OCI-LY3 (cell line): Measurements from ENCODE around the gene HECTD4.

Experiments used
- EZH2phosphoT487 ChIP-seq: fragments of 200-600 bp; shearing (Covaris generic); IDR thresholded peaks from 2 replicates; pipeline ENCODE4 v1.6.1; 2018; ENCODE audit warnings: antibody characterized with exemption, mixed run types, low read depth
- TF ChIP-seq, protein P1 (sequence below): fragments of 200-600, 300-600 bp; sonication (generic); IDR thresholded peaks from 2 replicates; pipeline ENCODE4 v1.5.1; 2014; ENCODE audit warnings: antibody characterized with exemption, low read length, low read depth

DNA sequence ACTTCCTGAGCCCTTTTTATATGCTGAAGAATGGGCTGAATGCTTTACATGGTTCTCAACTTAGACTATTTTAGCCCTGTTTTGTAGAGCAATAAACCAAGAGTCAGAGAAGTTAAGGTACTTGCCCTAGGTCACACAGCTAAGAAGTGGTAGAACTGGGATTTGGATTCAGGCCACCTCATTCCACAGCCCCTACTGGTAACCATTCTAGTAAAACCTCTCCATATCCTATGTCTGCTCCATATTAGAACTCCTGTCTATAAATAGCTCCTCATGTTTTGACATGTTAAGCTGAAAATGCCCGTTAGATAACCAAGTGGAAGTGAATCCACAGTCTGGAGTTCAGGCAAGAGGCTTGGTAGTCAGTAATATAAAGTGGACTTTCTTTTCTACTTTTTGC lies 111.6 kb downstream of the HECTD4 start:
- TF ChIP-seq, protein P1, sequence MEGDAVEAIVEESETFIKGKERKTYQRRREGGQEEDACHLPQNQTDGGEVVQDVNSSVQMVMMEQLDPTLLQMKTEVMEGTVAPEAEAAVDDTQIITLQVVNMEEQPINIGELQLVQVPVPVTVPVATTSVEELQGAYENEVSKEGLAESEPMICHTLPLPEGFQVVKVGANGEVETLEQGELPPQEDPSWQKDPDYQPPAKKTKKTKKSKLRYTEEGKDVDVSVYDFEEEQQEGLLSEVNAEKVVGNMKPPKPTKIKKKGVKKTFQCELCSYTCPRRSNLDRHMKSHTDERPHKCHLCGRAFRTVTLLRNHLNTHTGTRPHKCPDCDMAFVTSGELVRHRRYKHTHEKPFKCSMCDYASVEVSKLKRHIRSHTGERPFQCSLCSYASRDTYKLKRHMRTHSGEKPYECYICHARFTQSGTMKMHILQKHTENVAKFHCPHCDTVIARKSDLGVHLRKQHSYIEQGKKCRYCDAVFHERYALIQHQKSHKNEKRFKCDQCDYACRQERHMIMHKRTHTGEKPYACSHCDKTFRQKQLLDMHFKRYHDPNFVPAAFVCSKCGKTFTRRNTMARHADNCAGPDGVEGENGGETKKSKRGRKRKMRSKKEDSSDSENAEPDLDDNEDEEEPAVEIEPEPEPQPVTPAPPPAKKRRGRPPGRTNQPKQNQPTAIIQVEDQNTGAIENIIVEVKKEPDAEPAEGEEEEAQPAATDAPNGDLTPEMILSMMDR = no peak
- no peak for TF ChIP-seq EZH2phosphoT487
